ENCODE results near the gene PSME2. TPM values are rescaled to one million over a fixed set of nuclear protein-coding genes. Genes with fewer than 3 reads are reported as not detected.

PSME2 gene
- total RNA-seq, 1 donor from 2014 or later, result 113 TPM

GRCh38 chr14:24179961-24180796 lies 33.8 kb upstream of the PSME2 start:
- DNase-seq (ENCODE audit: low spot score), result no peak

GRCh38 chr14:24179294-24179960 lies 33.0 kb upstream of the PSME2 start:
- DNase-seq (ENCODE audit: low spot score), result no peak

GRCh38 chr14:24178399-24179178 lies 32.2 kb upstream of the PSME2 start:
- no peak for DNase-seq (ENCODE audit: low spot score)

- no peak for DNase-seq (ENCODE audit: low spot score)
These were observed 31.5 kb upstream of the PSME2 start for GRCh38 chr14:24177891-24178290.

GRCh38 chr14:24177041-24177825 lies 30.8 kb upstream of the PSME2 start:
- no peak for DNase-seq (ENCODE audit: low spot score)

- DNase-seq (ENCODE audit: low spot score), result no peak
These were observed 30.2 kb upstream of the PSME2 start for GRCh38 chr14:24176599-24176998.

GRCh38 chr14:24172871-24173281 lies 26.5 kb upstream of the PSME2 start:
- no peak for DNase-seq (ENCODE audit: low spot score)

- DNase-seq (ENCODE audit: low spot score), result no peak
These were observed 26.0 kb upstream of the PSME2 start for GRCh38 chr14:24172261-24172860.

- no peak for DNase-seq (ENCODE audit: low spot score)
These were observed 25.2 kb upstream of the PSME2 start, which contains the start of gene REC8 for GRCh38 chr14:24171422-24172260. Gene REC8 (plus strand): TSS chr14:24172080. CDS start chr14:24172553, 473 bp downstream.

GRCh38 chr14:24167469-24168114 lies 21.2 kb upstream of the PSME2 start:
- DNase-seq (ENCODE audit: low spot score), result no peak

- DNase-seq (ENCODE audit: low spot score), result no peak
These were observed 19.4 kb upstream of the PSME2 start for GRCh38 chr14:24165785-24166184.

GRCh38 chr14:24164518-24164991 lies 18.1 kb upstream of the PSME2 start:
- DNase-seq (ENCODE audit: low spot score), result no peak

GRCh38 chr14:24162093-24162492 lies 15.7 kb upstream of the PSME2 start:
- no peak for DNase-seq (ENCODE audit: low spot score)

- DNase-seq (ENCODE audit: low spot score), result peak; percentile 98
These were observed 14.7 kb upstream of the PSME2 start, which contains the start of gene IRF9 for GRCh38 chr14:24160850-24161804. Gene IRF9 (plus strand): TSS chr14:24161265. CDS start chr14:24162145, 880 bp downstream.

- DNase-seq (ENCODE audit: low spot score), result no peak
These were observed 14.1 kb upstream of the PSME2 start for GRCh38 chr14:24160499-24160849.

- DNase-seq (ENCODE audit: low spot score), result no peak
These were observed 13.5 kb upstream of the PSME2 start for GRCh38 chr14:24159777-24160498.

- no peak for DNase-seq (ENCODE audit: low spot score)
These were observed 10.9 kb upstream of the PSME2 start for GRCh38 chr14:24157331-24157730.
